Keratinocyte (primary cell): ENCODE data around the gene SMIM28.

Experiments used
- EZH2 ChIP-seq: IDR thresholded peaks from one replicate; pipeline ENCODE4 v1.6.1; 2012; ENCODE audit warnings: inconsistent platforms, mild to moderate bottlenecking, low read length, moderate library complexity
- TF ChIP-seq, protein P1 (sequence below), 3 experiments: IDR thresholded peaks in 1 of 3; conservative IDR thresholded peaks in 1 of 3; optimal IDR thresholded peaks in 1 of 3; 2 replicates in 2 of 3; 3 replicates in 1 of 3; pipeline versions ENCODE3 to v1.5.1; 2011; ENCODE audit warnings: low read length in 3 of 3, mild to moderate bottlenecking in 3 of 3, moderate library complexity in 2 of 3, control low read depth in 1 of 3, inconsistent platforms in 1 of 3; ENCODE audit not compliant: insufficient read depth in 2 of 3; ENCODE audit errors: extremely low read depth in 1 of 3

DNA sequence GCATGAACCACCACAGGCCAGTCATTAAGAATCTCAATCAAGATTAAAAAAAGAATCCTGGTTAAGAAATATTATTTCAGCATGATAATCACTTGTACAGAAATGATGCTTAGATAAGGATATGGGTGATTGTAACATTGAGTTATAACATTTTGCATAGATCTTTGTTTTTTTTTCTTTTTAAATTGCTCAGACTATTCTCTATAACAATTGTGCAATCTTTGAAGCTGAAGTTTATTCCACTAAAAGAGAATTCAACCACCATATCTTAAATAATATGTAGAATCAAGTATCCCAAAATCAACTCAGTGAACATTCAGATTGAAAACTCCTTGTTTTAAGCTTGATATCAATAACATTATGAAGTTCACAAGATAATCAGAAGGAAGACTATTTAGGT, 663 bp upstream of the SMIM28 start:
- TF ChIP-seq, protein P1, sequence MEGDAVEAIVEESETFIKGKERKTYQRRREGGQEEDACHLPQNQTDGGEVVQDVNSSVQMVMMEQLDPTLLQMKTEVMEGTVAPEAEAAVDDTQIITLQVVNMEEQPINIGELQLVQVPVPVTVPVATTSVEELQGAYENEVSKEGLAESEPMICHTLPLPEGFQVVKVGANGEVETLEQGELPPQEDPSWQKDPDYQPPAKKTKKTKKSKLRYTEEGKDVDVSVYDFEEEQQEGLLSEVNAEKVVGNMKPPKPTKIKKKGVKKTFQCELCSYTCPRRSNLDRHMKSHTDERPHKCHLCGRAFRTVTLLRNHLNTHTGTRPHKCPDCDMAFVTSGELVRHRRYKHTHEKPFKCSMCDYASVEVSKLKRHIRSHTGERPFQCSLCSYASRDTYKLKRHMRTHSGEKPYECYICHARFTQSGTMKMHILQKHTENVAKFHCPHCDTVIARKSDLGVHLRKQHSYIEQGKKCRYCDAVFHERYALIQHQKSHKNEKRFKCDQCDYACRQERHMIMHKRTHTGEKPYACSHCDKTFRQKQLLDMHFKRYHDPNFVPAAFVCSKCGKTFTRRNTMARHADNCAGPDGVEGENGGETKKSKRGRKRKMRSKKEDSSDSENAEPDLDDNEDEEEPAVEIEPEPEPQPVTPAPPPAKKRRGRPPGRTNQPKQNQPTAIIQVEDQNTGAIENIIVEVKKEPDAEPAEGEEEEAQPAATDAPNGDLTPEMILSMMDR (optimal IDR thresholded peaks at IDR 0.05 in 1 of 3, IDR thresholded peaks at IDR 0.05 in 1 of 3, conservative IDR thresholded peaks at IDR 0.05 in 1 of 3; ENCODE audit: extremely low read depth in 1 of 3, insufficient read depth in 2 of 3, low read length in 3 of 3) = no peak
- TF ChIP-seq EZH2 = no peak
